NCI-H345 (cell line): Measurements from ENCODE around the gene CHRNB2.

ENCODE experiments used
- DNase-seq: peaks from one replicate; lab custom pipeline; 2025; lab: John Stamatoyannopoulos, UW

CHRNB2 gene

DNA sequence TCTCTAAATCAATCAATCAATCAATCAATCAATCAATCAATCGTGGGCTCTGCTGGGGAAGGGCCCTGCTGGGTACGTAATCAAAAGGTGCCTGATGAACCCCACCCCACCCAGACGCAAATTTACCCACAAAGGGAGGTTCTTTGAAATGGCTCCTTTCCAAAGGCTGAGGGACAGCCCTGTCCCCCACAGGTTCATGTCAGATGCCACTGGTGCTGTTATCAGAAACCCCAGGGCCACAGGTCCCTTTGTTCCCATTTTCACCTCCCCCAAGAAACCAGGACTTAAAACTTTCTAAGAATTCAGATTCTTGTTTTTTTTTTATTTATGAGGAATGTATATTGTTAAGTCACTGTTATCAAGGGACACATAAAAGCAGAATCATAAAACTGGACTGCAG is 14.2 kb downstream of the CHRNB2 start:
- no peak for DNase-seq

DNA sequence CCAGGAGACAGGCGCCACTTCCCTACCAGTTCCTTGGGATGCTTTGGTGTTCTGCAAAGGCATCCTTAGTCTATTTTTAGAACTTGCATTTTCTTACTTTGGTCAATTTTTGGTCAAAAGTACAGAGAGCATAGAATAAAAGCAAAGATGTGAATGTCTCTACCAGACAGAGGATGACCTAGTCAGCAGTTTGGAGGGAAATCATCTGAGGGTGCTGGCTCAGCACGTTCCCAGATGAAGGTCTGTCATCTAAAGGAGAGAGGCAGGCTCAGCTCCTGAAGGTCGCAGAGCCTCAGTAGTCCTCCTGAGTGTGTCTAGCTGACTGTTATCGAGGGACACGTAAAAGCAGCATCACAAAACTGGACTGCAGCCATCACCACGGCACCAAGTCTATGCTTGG is 15.3 kb downstream of the CHRNB2 start:
- no peak for DNase-seq

DNA sequence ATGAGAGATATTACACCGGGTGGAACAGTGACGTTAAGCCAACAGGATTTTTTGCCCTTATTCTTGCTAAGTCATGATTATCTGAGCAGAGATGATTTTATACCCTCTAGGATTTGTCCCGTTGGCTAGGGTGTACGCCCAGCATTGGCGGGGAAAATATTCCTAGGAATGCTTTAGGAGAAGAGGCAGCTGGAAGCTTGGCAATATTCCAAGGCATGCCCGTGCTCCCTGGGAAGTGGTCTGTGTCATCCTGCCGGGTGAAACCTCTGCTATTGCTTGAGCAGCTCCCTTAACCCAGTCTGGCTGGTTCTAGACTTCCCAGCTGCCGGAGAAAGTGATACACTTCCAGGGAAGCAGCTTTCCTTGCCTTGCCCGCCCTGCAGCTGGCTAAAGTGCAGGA is 16.2 kb downstream of the CHRNB2 start:
- peak; percentile 31 for DNase-seq

DNA sequence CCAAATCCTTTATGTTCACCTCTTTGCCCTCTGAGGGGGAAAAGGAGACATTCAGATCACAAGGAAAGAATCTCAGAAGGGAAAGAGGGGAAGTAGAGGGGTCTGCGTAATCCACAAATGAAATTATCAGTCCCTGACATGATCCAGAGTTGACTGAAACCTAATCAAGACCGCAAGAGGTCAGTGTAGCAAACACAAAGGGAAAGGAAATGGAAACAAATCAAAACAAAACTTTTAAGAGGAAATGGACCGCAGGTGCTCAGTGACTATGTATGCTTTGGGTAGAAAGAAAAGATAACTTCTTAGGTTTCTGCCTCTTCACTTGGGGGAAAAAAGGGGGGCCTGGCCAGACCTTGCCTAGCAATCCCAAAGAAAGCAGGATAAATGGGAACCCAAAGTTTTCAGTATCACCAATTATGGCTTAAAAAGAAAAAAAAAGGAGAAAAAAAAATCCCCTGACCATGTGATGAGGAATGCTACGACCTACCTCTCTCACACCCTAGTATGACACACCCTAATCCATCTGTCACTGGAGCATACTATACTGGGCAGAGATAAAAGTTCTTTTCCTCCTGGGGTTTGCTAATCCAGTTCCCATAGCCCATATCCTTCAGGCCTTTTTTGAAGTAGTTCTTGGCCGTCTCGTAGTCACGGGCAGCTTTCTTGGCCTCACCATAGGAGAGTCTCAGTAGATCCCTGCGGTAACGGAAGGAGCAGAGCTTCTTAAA is 16.9 kb downstream of the CHRNB2 start:
- DNase-seq, result no peak

DNA sequence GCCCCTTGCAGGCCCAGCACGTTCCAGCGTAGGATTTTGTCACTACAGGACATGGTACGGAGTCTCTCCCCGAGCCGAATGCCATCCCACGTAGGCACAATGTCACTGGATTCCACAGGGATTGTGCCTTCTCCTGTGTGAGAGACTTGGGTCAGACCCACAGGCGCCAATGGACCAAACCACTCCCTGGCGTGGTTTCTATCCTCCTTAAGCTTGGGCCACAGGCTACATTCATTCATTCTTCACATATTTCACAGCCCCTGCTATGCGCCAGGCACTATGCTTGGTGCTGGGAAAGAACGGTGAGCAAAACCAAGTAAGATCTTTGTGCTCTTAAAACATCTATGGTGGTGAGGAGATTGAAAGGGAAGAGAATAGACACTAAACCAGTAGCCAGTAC is 18.7 kb downstream of the CHRNB2 start:
- DNase-seq, result no peak

DNA sequence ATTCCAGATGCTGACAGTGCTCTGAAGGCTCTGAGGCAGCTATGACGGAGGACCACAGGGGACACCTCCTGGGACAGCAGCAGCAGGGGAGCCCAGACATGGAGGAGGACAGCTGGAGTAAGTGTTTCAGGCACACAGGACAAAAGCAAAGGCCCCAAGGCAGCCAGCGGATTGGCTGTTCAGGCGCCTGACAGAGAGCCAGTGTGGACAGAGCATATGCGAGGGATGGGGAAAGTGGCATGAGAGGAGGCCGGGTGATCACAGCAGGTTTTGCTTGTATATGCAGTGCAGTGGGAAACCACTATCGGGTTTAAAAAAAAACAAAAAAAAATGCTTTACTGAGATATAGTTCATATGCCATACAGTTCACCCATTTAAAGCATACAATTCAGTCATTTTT is 19.1 kb downstream of the CHRNB2 start:
- no peak for DNase-seq

DNA sequence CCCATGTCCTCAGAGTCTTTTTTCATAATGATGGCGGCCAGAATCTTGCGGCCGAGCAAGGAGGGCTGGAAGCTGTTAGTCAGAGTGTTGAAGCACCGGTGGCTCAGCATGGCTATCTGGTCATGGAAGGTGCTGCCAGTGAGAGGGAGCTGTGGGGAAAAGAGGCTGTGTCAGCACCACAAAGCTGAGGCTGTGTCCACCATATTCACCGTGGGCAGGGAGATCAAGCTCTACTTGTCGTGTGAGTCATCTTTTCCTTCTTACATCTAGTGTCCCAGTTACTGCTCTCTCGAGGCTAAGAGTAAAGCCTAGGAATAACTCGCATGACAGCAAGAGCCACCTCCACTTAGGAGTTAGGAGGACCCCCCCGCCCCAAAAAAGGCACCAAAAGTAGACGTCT is 22.2 kb downstream of the CHRNB2 start:
- no peak for DNase-seq

DNA sequence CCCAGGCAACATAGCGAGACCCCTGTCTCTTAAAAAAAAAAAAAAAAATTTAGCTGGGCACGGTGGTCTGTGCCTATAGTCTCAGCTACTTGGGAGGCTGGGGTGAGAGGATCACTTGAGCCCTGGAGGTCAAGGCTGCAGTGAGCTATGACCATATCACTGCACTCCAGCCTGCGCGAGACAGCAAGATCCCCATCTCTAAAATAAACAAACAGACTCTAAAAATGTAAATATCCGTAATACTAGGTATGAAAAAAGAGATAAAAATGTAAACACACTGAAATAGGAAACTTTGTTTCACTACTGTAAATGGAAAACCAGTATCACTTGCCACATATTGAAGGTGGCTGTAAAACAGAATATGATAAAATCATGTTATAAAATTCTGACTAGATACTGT is 23.2 kb downstream of the CHRNB2 start:
- no peak for DNase-seq

DNA sequence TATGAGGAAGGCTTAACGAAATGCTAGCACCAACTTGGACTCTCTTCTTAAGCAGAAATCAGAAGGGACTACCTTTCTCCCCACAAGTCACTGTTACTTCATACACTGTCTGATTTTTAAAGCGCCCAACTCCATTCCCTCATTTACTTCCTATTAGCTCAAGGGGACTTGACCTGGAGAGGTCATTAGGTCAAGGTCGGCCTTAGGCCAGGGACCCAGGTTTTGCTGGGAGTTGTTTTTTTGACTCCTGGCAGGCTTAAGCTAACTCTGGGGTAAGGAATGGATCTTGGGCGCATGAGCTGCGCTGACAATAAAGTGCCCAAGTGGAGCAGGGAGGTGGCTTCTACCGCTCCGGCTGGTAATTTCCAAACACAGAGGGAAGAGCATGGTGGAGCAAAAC is 23.6 kb downstream of the CHRNB2 start:
- no peak for DNase-seq

DNA sequence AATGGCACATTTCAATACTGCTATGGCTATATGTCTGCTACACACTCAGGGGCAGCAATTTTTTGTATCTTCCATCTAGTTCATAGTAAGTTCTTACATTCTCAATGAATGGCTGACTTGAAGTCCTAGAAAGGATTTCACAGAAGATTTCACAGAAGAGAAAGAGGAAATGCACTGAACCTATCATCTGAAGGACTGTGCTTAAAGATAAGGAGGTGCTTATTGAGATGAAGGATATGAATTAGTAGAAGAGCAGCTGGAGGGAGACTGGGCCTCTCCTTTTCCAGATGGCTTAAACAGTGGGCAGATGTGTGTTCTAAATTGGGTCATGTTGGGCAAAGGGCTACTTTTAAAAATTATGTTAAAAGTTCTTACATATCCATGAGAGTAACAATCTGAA is 25.8 kb downstream of the CHRNB2 start:
- no peak for DNase-seq

DNA sequence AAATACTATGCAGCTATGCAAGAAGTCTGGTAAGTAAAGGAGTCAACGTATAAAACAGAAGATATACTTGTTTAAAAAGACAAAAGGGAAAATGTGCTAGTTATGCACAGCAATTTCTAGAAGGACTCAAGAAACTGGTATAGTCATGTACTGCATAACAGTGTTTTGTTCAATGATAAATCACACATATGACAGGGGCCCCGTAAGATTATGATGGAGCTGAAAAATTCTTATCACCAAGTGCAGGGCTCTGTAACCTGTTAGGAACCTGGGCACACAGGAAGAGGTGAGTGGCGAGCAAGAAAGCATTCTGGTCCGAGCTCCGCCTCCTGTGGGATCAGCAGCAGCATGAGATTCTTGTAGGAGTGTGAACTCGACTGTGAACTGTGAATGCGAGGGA is 27.2 kb downstream of the CHRNB2 start:
- DNase-seq, result no peak

DNA sequence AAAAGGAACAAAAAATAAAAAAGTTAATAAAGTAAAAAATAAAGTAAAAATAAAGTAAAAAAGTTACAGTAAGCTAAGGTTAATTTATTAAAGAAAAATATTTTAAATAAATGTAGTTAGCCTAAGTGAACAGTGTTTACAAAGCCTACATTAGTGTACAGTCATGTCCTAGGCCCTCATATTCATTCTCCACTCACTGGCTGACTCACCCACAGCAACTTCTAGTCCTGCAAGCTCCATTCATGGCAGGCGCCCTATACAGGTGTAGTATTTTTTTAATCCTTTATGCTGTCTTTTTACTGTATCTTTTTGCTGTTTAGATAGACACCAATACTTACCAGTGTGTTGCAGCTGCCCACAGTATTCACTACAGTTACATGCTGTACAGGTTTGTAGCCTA is 28.0 kb downstream of the CHRNB2 start:
- no peak for DNase-seq

DNA sequence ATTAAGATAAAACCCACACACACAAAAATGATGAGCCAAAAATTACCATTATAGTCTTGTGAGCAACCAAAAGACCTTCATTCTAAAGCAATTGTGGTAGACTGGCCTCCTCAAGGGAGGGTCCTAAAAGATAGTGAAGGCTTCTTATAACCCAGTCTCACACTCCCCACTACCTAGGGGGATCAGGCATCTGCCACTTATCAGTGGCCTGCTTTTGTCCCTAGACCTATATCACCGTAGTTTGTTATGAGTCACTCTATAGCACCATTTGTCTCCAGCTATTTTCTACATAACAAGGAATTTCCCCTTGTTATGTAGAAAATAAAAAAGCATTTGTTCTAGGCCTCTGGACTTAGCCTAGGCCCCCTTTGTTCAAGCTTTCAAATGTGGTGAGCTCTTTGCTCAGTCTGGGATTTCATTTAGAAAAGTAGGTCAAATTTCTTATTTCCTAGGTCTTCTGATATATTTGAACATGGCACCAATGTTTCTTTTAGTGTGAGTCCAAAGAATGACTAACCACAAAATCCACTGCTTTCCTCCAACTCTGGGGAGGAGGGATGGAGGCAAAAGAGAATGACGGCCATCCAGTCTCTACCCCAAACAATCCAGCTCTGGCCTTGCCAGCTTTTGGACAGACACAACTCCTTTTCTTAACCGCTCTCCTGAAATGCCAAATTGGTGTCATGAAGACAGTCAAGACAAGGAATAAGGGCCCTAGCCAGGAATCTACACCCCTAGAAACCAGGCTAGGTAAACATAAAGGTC is 31.5 kb downstream of the CHRNB2 start:
- no peak for DNase-seq

DNA sequence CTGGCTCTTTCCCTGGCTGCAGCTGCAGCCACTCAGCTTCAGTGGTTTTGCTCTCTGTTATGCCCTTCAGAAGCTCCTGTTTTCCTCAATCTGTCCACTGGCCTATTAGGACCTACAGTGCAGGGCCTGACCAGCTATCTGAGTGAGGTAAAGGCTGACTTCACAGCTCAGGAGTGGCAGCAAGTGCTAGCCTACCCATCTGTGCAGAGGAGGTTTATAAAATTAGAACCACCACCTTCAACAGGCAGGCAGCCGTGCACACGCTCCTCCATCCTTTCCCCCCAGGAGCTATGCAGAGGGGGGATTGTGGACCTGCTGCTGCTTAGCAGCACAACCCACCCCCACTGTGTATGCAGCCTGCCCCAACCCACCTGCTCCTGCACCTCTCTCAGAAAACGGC is 32.1 kb downstream of the CHRNB2 start:
- DNase-seq, result no peak

DNA sequence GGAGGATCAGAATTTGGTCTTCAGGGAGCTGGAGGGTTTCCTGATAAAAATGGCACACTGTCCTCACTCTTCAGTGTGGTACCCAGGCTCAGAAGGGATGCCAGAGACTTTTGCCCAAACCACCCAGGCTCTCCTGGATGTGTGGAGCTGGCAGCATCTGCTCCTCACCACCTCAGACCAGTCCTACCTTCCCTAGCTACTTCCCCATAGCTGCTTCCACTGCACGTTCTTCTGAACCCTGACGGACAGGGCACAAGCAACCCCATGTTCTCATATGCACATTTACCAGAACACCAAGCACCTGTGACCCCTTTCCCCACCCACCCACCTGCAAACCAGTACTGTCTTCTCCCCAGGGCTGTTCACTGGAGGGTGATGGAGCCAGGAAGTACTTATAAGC is 35.7 kb downstream of the CHRNB2 start:
- no peak for DNase-seq

DNA sequence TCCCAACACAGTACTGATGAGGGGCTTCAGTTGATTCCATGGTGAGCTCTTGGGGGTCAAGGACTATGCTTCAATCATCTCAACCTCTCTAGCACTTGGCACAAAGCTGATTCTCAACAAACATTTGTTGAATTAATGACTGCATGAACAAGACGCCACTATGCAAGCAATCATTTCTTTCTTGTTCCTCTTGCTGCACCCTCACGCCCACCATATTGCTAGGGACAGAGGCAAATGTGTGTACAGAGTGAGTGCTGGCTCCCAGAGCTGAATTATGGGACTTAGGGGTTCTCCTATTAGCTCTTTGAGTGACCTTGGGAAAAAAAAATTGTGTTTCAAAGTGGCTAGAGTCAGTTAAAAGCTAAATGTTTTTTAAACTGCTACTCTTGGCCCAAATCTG is 38.0 kb downstream of the CHRNB2 start:
- DNase-seq, result no peak

DNA sequence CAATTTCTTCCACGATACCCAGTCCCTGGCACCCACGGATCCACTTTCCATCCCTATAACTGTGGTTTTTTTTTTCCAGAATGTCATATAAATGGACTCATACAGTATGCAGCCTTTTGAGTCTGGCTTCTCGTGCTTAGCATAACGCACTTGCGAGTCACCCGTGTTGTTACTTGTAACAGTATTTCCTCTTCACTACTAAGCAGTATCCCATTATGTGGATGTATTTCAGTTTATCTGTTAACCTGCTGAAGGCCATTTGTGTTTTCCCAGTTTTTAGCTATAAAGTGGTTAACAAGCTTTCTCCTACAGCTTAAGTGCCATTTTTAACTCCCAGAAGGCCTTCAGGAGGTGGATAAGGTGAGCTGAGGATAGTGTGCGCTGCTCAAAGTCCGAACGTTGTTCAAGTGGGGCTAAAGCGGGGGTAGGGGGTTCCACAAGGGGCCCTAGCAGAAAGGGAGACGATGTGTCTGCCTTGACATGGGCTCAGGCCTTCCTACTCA is 39.6 kb downstream of the CHRNB2 start:
- DNase-seq, result no peak

DNA sequence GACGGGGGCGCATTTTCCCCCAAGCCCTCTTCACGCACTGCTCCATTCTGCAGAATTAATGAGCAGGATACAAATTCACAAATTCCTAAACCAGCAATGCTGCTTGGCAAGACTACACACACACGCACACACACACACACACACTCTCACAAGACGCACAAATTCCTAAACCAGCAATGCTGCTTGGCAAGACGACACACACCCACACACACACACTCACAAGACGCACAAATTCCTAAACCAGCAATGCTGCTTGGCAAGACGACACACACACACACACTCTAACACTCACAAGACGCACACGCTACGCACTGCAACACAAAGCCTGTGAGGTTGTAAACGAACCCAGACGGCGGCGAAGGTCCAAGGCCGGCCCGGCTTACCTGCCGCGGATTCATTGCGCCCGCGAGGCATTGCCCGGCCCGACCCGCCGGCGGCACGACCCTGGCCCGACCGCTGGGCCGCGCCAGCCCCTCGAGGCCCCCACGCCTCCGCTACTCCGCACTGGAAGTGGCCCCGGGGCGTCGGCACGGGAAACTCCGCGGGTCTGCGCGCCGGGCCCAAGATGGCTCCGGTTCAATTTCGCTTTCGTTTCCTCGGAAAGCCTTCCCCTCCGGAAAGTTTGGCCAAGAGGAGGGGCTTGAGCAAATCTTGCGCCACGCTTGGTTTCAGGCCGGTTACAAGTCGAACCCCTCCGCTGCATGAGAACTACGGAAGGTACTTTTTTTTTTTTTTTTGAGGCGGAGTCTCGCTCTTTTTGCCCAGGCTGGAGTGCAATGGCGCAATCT is 40.2 kb downstream of the CHRNB2 start, which contains the start of gene ADAR:
Gene ADAR (minus strand): TSS at position 578 of the 788 bp plus-strand sequence. CDS start 180 bp downstream, at position 398.
- DNase-seq, result peak; percentile 84

DNA sequence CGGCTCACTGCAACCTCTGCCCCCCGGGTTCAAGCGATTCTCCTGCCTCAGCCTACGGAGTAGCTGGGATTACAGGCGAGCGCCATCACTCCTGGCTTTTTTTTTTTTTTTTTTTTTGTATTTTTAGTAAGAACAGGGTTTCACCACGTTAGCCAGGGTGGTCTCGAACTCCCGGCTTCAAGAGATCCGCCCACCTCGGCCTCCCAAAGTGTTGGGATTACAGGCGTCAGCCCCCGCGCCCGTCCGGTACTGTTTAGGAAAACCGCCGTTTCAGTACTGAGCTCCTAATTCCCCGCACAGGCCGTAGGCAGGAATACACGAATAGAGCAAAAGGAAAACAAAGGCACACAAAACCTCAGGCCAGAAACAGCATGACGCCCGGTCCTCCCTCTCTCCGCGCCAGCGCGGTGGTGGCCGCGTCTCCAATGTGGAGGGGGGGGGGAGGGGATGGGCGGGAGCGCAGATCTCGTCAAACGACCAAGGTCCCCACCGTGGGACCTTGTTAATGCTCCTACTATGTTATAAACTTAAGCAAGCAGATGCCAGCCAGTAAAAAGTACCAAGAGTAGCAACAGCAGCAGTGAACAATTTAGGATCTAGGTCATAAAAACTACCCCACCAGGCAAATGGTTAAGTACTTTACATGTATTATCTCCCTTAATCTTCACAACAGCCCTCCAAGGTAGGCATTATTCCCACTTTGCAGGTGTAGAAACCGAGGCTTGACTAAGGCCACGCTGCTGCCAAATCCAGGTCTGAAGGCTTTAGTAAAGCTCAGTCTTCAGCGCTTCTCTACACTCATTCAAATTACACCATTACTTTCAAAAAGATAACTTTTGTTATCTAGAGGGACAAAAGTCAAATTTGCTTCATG is 41.1 kb downstream of the CHRNB2 start:
- DNase-seq, result peak; percentile 94

DNA sequence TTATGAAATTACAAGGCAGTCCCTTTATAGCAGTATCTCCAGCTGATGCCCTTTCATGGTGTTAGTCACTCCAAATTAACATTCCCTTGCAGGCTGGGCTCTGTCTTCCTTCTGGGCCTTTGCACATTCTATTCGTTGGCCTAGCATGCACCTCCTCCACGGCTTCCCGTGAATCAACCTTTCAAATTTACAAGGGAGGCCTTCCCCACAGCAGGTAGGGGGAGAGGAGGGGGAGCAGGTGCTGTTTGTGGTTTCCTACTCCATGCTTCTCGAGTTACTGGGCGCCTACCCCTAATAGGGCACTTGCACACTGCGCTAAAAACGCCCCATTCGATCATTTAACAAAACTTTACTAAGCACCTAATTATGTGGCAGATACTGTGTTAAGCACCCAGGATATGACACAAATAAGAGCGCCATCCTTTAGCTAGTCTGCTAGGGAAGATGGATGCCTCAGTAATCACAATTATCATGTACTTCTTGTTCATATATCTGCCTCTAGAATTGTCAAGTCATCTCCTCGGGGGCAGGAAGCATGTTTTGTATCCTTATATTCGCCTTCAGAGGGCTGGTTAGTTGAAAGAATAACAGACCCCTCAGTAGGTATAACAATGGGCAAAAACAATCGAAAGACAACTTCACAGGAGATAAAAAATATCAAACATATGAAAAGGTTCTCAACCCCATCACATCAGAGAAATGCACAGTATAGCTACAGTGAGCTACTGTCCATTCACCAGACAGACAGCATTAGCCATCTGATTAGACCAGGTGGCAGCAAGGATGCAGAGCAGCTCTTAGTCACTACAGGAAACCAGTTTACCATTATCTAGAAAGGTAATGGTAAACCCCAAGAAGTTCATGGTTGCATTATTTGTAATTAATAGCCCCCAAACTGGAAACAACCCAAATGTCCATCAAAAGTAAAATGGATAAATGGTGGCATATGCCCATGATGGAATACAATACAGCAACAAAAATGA is 42.1 kb downstream of the CHRNB2 start:
- DNase-seq, result no peak
